ENCODE data around the gene UBAP2.

The UBAP2 gene

GRCh38 chr9:33914887-33915628 lies 133.6 kb downstream of the UBAP2 start:
- TF ChIP-seq CTCF (conservative IDR thresholded peaks at IDR 0.05) = no peak
- TF ChIP-seq ZFX (IDR thresholded peaks at IDR 0.05) = no peak
- H3K27ac ChIP-seq = no peak overlapping the region

- H3K27ac ChIP-seq = no peak overlapping the region
- TF ChIP-seq ZFX (IDR thresholded peaks at IDR 0.05) = no peak
- TF ChIP-seq CTCF (conservative IDR thresholded peaks at IDR 0.05) = no peak
These were observed 135.1 kb downstream of the UBAP2 start for GRCh38 chr9:33913541-33913940.

DNA sequence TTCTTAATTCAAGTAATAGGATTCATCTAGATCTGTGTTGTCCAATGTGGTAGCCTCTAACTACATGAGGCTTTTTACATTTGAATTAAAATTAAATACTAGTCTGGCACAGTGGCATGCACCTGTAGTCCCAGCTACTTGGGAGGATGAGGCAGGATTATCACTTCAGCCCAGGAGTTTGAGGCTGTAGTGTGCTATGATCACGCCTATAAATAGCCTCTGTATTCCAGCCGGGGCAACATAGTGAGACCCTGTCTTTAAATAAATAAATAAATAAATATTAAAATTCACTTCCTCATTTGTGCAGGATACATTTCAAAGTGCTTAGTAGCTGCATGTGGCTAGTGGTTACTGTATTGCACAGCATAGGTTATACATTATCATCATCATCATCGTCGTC lies 139.9 kb downstream of the UBAP2 start:
- no peak overlapping the region for H3K27ac ChIP-seq
- no peak for TF ChIP-seq ZFX (IDR thresholded peaks at IDR 0.05)
- TF ChIP-seq CTCF (conservative IDR thresholded peaks at IDR 0.05) = no peak

- no peak overlapping the region for H3K27ac ChIP-seq
- no peak for TF ChIP-seq CTCF (conservative IDR thresholded peaks at IDR 0.05)
- TF ChIP-seq ZFX (IDR thresholded peaks at IDR 0.05) = no peak
These were observed 140.6 kb downstream of the UBAP2 start for GRCh38 chr9:33908114-33908513.

GRCh38 chr9:33907347-33907746 lies 141.3 kb downstream of the UBAP2 start:
- H3K27ac ChIP-seq = no peak overlapping the region
- TF ChIP-seq ZFX (IDR thresholded peaks at IDR 0.05) = no peak
- no peak for TF ChIP-seq CTCF (conservative IDR thresholded peaks at IDR 0.05)

- TF ChIP-seq CTCF (conservative IDR thresholded peaks at IDR 0.05) (no peak), ZFX (IDR thresholded peaks at IDR 0.05) (no peak)
- H3K27ac ChIP-seq = no peak overlapping the region
These were observed 141.9 kb downstream of the UBAP2 start for GRCh38 chr9:33906769-33907168.

DNA sequence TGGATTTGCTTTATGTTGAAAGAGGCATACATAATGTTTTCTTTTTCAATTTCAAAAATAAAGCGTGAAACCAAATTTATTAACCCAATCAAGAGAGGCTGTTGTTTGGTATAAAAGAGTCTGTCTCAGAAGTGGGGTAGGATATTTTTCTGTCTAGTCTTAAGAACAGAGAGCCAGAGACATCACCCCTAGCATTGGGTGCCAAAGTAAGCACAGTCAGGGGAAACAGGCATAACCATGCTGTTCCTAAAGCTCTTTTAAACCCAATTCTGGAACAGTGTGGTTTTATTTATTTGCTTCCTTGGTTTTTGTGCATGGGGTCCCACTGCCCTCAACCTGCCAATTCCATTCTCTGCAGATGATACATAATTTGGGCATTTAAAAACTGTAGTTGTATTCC lies 143.6 kb downstream of the UBAP2 start:
- H3K27ac ChIP-seq = no peak overlapping the region
- TF ChIP-seq CTCF (conservative IDR thresholded peaks at IDR 0.05) (no peak), ZFX (IDR thresholded peaks at IDR 0.05) (no peak)
